GM19463 (cell line): ENCODE results near the gene SAMD8.
"Not testable (repeated sequence)": the region's sequence is repeated elsewhere in the genome, so short reads cannot be mapped to it uniquely, and the experiment has no call there.

Source experiments
- ATAC-seq: cut with Tn5 transposase; IDR thresholded peaks from one replicate; pipeline ENCODE4 v1.9.1; 2021; ENCODE audit warnings: mild to moderate bottlenecking, moderate library complexity; ENCODE audit not compliant: unreplicated experiment

The SAMD8 gene

DNA sequence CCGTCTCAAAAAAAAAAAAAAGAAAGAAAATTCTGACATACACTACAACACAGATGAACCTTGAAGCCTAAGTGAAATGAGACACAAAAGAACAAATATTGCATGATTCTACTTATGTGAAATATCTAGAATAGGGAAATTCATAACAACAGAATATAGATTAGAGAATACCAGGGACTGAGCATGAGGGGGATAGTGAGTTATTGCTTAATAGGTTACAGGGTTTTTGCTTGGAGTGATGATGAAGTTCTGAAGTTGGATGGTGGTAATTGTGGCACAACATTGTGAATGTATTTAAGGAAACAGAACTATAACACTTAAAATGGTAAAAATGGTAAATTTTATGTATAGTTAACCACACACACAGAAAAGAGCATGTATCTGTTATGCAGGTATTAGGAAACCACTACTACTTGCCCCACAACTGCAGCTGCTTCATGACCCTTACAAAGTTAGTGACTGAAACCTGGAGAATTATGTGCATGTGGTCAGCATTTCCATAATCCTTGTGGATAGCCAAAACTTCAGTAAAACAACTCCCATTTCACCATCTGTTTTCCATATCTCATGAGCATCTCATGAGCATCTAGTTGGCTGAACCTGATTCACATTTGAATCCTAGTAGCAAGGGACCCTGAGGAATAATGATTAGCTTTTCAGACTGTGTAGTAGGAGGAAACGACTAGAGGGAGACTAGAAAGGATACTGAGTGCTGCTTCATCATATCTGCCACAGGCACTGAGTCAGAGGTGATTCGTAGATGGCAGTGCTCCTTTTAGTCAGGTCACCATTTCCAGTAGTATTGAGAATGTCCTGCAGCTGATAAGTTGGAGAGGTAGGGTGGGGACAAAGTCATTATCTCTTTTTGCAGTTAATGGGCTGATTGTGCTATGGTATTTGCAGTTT is 26.3 kb downstream of the SAMD8 start:
- ATAC-seq = peak; percentile 66

DNA sequence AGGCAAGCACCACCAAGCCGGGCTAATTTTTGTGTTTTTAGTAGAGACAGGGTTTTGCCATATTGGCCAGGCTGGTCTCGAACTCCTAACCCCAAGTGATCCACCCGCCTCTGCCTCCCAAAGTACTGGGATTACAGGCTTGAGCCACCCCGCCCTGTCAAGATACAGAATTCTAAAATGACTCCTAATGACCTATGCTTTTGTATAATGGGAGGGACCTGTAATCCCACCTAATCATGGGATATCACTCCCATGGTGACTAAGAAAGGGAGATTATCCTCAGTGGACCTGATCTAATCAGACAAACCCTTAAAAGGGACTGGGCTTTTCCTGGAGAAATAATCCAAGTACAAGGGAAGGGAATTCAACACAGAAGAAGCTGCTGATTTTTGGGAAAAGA is 28.8 kb downstream of the SAMD8 start:
- ATAC-seq = no peak

DNA sequence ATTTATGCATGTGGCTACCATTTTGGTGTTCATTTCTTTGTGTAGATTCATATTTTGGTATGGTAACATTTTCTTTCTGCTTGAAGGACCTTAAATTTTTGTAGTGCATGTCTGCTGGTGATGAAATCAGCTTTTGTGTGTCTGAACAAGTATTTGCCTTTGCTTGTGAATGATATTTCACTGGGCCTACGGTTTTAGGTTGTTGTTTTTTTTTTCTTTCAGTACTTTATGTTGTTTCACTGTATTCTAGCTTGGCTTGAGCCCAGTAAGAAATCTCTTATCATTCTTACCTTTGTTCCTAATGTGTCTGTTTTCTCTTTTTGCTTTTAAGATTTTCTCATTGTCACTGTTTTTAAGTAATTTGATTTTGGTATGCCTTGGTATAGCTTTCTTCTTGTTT is 31.9 kb downstream of the SAMD8 start:
- ATAC-seq = no peak

- no peak for ATAC-seq
Observed at GRCh38 chr10:75145590-75145989, 34.1 kb downstream of the SAMD8 start.

GRCh38 chr10:75146780-75147179 is 35.3 kb downstream of the SAMD8 start:
- ATAC-seq = no peak

DNA sequence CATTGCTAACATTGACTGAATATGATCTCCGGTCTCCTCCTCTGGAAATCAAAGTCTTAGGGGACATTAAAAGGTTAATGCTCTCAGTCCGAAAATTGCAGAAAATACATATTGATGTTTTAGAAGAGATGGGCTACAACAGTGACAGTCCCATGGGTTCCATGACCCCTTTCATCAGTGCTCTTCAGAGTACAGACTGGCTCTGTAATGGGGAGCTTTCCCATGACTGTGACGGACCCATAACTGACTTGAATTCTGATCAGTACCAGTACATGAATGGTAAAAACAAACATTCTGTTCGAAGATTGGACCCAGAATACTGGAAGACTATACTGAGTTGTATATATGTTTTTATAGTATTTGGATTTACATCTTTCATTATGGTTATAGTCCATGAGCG is 39.2 kb downstream of the SAMD8 start:
- ATAC-seq = no peak

DNA sequence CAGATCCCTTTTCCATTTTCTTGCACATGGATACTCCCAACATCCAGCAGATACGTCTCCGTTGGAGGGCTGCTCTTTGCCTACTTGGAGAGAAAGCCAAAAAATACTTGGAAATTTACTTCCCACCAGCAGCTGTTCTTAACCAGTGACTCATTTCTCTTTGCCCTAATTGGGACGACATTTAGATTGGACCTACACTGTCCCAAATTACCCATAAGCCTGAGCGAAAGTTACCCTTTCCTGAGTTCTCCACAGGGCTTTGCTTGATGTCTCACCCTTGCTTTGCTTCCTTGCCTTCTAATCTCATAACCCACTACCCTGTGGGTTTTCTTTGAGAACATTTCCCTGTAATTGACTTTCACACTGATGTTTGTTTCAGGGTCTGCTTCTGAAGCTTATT is 48.1 kb downstream of the SAMD8 start:
- ATAC-seq = no peak

DNA sequence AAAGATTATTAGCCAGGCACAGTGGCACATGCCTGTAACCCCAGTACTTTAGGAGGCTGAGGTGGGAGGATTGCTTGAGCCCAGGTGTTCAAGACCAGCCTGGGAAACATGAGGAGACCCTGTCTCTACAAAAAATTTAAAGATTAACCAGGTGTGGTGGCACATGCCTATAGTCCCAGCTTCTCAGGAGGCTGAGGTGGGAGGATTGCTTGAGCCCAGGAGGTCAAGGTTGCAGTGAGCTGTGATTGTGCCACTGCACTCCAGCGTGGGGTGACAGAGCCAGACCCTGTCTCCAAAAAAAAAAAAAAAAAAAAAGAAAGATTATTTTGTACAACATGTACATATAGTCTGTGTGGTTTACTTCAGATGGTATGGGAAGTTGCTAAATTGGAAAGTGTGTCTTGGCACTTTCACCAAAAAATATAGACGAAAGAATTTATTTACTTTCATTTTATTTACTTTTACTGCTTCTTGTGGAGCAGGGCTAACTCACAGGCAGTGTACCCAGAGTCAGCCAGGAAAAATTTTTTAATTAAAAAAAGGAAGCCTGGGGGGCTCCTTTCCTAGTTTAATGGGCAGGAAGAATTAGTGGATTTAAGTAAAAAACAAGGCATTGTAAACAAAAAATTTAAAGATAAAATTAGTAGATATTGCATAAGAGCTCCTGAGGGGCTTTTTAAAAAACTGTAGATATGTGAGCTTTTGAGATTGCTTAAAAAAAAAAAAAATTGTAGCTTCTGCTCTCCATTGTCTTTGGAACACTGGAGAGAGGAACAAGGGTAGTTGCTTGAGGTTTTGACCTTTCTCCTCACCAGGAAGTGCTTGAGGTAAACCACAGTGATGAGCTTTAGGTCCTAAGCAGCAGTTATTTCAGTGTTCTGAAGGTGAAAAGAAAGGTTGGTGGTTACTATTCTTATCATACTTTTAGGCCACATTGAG is 54.5 kb downstream of the SAMD8 start:
- ATAC-seq = peak; percentile 86

DNA sequence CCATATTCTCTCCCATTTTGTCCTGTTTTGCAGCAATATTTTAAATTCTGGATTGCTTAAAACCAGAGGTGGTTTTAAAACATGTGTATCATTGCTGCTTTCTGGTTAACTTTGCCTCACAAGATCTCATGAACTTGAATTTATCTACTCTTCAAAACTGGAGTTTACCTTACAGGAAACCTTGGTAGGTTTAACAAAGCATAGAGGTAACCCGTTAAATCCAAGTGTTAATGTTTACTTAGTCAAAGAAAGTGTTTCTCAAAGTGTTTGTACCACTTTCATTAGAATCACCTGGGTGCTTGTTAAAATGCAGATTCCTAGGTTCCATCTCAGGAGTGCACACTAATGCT is 55.1 kb downstream of the SAMD8 start:
- ATAC-seq = peak; percentile 37

DNA sequence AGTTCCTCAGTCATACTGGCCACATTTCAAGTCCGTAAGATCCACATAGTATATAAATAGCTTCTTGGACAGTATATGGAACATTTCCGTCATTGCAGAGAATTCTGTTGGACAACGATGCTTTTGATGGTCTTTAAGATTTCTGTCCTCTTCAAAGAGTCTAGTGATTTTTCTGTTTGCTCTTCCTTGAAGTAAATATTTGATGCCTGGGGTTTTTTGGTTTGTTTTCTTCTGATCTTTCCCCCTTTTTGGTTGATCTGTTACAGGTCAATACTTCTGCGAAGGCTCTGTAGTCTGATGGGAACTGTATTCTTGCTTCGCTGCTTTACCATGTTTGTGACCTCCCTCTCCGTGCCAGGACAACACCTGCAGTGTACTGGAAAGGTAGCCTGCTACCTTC is 56.8 kb downstream of the SAMD8 start:
- ATAC-seq = no peak

DNA sequence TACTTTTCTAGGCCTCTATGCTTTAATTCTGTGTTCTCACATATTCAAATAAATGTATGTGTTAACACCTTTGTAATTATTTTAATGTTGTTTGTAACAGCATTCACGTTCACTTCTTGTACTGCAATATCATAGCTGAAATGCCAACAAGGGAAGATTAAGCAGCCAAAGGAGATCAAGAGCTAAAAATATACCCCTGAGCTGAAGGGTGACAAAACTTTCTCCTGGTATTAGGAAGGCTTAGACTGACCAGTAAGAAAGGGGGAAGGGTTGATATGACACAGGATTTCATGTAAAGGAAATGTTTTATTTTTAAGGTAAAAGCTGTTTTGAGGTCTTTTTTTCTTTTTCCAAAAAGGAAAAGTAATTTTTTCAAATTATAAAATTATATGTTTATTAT is 58.8 kb downstream of the SAMD8 start:
- no peak for ATAC-seq

DNA sequence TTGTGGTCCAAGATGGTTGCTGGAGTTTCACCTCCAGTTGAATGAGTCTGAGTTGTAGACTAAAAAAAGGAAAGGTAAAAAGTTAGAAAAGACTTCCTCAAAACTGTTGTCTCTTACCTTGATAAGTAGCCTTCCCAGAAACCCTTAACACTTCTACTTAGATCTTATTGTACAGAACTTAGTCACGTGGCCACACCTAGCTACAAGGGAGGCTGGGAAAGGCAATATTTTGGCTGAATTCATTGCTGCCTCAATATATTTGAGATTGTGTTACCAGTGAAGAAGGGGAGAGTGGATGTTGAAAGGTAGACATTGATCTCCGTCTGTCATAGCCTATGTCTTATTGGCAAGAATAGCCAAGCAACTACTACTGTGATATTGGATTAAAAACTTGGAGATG is 63.6 kb downstream of the SAMD8 start:
- no peak for ATAC-seq

- ATAC-seq = no peak
Observed at GRCh38 chr10:75176046-75176445, 64.6 kb downstream of the SAMD8 start.

- no peak for ATAC-seq
Observed at GRCh38 chr10:75176736-75177135, 65.3 kb downstream of the SAMD8 start.

DNA sequence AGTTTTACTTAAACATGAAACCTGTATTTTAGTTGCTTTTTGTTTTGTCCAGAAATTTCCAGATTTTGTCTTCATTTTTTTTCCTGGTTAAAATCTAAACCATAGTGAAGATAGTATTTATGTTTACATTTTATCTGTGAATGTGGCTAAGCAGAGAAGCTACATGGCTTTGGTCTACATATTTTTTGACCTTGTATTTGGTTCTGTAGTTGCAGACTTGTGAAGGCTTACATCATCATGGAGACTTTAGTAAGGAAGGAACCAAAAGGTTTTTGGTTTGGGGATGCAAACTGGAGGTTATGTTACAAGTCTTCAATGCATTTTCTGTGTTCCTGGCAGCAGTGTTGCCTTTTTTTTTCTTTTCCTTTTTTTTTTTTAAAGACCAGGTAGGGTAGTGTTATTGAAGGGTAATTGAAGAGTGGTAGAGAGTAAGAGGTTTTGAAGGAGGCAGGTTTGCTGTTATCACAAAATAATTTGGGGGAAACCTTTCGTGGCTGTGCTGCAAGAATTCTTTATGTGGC is 68.3 kb downstream of the SAMD8 start:
- no peak for ATAC-seq

- no peak for ATAC-seq
Observed at GRCh38 chr10:75180592-75180991, 69.1 kb downstream of the SAMD8 start.

DNA sequence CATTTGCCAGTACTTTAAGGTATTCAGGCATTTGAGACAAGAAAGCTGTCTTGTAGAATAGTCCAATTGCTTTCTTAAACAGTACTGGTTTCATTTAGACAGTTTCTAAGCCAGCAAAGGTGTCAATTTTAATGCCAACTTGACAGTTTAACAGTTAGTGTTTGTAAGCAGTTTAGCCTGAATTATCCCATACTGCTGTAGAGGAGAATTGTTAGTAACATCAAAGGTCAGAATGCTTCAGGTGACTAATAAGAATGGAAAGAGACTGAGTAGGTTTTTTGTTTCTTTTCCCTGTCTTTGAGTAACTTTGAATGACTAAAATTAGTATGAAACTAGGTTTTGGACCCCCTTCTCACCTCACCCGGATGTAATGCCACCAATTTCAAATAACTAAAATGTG is 69.6 kb downstream of the SAMD8 start:
- ATAC-seq = no peak

GRCh38 chr10:75186310-75186709 is 74.9 kb downstream of the SAMD8 start:
- ATAC-seq = no peak

GRCh38 chr10:75187961-75188426 is 76.5 kb downstream of the SAMD8 start:
- no peak for ATAC-seq

DNA sequence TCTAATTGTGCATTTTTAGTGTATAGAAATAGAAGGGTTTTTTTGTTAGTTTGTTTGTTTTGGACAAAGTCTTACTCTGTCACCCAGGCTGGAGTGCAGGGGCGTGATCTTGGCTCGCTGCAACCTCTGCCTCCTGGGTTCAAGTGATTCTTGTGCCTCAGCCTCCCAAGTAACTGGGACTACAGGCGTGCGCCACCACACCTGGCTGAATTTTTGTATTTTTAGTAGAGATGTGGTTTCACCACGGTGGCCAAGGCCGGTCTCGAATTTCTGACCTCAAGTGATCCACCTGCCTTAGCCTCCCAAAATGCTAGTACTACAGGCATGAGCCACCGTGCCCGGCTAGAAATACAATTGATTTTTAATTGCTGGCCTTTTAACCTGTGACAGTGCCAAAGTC is 77.1 kb downstream of the SAMD8 start:
- ATAC-seq = not testable (repeated sequence)

DNA sequence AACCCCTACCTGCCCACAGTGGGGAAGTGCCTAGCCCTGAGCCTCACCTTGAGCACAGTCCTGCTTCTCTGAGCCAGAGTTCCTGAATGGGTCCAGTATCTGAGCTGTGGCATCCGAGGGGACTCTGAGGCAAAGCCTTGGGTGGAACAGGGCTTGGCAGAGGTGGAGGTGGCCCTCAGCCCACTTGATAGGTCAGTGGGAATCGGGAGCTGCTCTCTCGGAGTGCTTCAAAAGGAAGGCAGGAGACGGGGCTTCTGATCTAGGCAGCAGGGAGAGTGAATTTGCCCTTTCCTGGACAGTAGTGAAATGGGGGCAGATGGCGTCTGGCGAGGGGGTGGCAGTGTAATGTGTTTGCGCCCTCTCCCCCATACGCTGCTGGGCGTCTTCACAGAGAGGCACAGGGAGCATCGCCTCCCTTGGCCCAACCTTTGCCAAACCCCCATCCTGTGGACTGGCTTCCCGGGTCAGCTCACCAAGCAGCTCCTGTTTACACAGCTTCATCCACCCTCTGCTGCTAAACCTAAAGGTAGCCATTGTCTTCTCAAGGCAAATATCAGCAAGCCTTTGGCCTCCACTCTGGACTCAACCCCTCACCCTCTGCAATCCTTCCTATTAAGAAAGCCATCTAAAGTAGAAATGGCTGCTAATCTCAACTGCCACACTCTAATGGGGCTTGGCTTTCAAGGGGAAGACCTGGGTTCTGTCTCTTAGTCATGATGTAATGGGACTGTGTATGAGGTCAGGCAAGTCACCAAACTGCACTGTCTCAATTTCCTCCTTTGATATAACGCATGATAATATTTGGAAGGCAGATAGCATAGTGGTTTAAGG is 78.0 kb downstream of the SAMD8 start:
- ATAC-seq = no peak
